CD4-positive, alpha-beta T cell treated with Interleukin-6 for 4 hours (primary cell): Measurements from ENCODE around the gene TMBIM4.
"Not testable (repeated sequence)": the region's sequence is repeated elsewhere in the genome, so short reads cannot be mapped to it uniquely, and the experiment has no call there.

Experiments
- DNase-seq: peaks from one replicate; pipeline ENCODE4 v3.0.0-alpha.2; 2020; ENCODE audit warnings: mixed read lengths

TMBIM4 gene

DNA sequence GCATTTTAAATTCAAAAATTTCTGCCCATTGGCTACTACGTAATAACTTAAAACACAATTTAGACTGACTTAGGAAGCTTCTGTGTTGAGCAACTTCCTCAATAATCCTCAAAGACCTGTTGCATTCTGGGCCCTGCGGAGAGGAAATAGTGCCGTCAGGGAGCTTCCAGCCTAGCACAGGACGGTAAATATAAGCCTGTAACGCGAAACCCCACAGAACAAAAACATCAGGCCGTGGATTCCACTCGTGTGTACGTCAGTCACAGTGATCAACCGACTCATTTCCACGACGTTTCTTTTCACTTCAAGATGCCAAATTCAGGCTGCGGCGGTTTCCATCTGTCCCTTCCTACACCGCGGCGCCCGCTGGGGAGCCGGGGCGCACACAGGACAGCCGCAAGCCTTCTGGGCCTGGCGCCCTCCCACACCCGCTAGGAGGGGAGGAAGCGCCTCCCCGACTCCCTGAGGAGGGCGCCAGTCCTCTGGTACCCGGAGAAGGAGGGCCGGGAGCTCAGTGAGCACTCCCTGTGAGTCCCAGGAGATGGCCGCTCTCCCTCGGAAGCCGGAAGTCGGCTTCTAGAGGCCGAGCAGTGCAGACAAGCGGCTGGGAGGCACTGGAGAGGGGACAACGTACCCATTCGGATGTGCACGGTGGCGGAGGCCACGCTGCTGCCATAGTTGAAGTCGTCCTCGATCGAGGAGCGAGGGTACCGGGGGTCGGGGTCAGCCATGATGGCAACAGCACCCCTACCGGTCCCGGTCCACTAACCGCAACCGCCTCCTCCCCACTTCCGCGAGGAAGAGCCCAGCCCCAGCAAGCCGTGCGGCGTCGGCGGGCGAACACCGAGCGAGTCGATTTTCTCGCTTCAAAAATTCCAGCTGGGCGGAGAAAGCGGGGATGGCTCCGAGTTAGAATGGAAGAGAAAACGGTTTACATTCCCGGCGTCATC is at the start of gene TMBIM4:
TMBIM4 (minus strand) TSS at position 776 of the 950 bp plus-strand sequence; CDS start at position 731, 45 bp downstream.
- DNase-seq = peak; percentile 84

GRCh38 chr12:66217342-66217917 is 47.6 kb upstream of the TMBIM4 start:
- DNase-seq = no peak

GRCh38 chr12:66213011-66213410 is 43.2 kb upstream of the TMBIM4 start:
- not testable (repeated sequence) for DNase-seq

- DNase-seq = not testable (repeated sequence)
Measured at GRCh38 chr12:66211573-66211972, 41.8 kb upstream of the TMBIM4 start.

- DNase-seq = no peak
Measured at GRCh38 chr12:66210840-66211239, 41.0 kb upstream of the TMBIM4 start.

DNA sequence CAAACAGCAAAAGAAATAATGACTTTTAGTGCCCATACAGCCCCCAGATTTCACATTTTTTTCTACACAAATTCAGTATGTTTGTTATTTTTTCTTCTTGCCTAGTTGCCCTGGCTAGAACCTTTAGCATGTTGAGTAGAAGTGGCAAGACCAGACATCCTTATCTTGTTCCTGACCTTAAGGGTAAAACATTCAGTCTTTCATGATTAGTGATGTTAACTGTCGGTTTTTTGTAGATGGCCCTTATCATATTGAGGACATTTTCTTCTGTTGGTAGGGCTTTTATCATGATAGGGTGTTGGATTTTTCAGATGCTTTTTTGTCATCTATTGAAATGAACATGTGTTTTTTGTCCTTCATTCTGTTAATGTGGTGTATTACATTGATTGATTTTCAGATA is 36.3 kb upstream of the TMBIM4 start:
- no peak for DNase-seq

DNA sequence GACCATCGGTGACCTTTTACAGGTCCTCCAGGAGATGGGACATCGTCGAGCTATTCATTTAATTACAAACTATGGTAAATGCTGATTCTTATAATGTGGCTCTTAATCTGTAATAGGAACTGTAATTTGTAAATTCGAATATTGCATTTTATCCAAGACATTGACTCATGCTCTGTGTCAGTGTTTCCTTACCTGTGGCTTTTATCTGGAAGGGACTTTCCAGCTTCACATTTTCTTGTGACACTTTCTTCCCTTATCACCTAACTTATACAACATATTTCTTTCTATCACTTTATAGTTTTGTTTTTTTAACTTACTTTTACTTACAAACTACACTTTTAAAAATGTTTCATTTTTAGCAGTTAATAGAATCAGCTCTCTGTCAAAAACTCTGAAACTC is 34.0 kb upstream of the TMBIM4 start:
- DNase-seq = no peak

DNA sequence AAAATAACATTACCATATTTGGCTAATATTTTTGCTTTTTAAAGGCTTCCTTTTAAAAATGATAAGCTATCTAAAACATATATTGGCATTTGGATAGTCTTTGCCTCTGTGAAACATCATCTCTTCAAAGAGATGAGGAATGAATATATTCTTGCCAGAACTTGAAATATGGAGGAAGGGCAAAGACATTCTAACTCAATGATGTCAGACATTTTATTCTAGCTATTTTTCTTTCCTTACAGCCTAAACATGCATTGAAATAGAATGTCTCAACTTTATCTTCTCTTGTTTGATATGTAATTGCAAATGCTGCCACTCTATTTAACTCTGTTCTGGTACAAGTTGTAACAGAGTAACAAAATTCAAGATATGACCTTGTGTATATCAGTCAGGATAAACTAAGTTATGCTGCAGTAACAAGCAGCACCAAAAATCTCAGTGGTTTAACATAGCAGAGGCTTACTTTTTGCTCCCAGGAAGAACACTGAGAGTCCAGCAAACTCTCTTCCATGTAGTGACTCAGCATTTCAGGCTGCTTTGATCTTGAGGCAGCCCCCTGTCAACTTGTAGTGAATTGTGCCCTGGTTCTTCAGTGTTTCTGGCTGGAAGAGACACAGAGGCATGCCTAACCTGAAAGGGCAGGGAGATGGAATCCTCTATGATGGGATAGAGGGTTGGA is 30.2 kb upstream of the TMBIM4 start:
- DNase-seq = no peak

- no peak for DNase-seq
Measured at GRCh38 chr12:66199141-66199540, 29.3 kb upstream of the TMBIM4 start.

DNA sequence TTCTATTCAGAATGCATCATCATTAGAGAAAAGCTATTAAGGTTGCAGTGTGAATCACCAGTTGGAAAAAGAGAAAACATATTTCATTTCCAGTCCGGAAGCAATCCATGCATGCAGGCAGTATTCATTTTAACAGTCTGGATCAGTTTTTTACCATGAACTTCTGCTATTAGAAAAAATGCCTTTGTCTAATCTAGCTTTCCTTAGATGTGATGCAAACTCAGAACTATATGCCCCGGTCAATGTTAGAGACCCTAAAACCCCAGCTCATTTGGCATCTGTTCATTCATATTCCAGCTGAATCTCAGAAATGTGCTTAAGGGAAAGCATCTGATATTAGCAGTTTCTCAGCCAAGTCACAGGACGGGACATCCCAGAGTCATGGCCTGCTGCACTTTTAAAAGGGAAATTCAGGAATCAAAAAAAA is 27.7 kb upstream of the TMBIM4 start:
- no peak for DNase-seq

DNA sequence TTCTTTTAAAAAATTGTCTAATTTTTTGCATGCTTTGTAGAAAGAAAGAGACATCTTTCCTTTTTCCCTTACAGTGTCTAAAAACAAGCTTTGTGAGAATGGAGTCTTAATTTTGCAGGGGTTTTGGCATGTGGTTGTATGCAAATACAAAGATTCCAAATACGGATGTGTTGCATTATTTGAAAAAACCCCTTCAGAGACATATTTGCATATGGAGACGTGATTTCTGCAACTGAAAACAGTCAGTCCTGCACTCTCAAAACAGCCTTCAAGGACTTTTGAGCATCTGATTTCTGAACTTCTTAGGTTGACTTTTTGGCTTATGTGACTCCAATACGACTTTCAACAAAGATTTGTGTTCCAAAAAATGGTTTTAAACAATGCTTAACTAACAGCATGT is 27.0 kb upstream of the TMBIM4 start:
- no peak for DNase-seq

GRCh38 chr12:66195242-66195641 is 25.4 kb upstream of the TMBIM4 start:
- no peak for DNase-seq

DNA sequence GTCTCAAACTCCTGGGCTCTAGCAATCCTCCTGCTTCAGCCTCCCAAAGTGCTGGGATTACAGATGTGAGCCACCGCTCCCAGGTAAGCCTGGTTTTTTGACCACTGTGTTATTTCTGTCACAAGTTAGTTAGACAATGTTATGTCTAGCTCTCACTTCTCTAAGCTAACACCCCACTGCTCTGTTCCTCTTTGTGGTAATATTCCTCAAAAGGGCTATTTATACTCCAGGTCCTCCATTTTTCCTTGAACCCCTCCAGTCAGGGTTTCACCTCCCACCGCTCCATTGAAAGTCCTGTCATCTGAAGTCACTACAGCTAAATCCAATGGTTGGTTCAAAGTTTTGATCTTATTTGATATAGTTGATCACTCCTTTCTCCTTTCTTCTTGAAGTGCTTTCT is 24.3 kb upstream of the TMBIM4 start:
- no peak for DNase-seq

- no peak for DNase-seq
Measured at GRCh38 chr12:66191547-66192126, 21.8 kb upstream of the TMBIM4 start.

DNA sequence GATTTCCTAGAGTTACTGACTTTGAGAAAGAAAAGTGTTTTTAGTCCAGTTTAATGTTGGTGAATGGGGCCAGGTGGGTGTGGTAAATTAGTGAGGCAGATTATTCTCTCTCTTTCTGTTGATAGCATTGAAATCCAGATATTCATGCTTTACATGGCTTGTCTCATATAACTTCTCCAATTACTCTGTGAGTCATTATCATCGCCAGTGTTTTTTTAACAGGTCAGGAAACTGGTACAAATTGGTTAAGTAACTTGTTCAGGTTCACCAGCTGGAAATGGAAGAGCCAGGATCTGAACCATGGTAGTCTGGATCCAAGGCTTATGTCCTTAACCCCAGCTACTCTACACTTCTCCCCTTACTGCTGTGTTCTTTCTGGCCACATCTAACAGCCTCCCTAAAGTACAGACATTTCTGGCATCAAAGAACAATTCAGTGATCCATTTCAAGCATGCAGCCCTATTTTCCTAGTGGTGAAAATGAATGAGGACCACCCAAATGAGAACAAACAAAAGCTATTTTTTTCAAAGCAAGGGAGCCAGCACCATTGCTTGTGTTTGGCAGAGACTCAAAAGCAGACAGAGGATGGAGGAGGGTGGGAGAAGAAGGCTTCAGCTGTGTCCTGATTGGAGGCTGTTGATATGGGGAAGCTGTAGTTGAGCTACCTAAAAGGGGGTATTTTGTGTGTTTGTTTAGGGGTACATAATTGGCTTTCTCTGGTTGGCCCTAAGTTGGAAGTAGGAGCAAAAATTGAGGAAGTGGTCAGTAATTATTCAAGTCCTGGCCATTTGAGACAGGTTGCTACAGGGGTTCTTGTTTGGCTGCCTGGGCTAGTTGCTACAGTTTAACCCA is 20.9 kb upstream of the TMBIM4 start:
- DNase-seq = no peak

DNA sequence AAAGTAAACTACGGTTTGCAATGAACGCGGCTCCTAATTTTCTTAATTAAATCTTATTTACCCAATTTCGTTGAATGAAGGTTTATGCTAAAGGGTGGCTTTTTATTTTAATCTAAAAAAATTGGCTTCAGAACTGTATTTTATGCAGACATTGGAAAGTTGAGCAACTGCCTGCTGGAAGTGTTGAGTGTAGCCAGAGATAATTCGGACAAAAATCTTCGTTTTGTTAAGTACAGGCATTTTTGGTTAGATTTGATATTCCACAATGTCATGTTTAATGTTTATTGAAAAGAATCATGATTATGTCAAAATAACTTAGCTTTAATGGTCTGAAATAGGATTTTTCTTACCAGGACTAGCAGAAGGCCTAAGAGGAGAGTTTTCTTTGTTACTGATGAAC is 20.1 kb upstream of the TMBIM4 start:
- no peak for DNase-seq

- no peak for DNase-seq
Measured at GRCh38 chr12:66189486-66189843, 19.7 kb upstream of the TMBIM4 start.

- DNase-seq = peak; percentile 32
Measured at GRCh38 chr12:66188584-66189485, 19.0 kb upstream of the TMBIM4 start, which contains the start of gene IRAK3. Gene IRAK3 (plus strand): TSS chr12:66189214. CDS start chr12:66189300, 86 bp downstream.

- DNase-seq = no peak
Measured at GRCh38 chr12:66187821-66188220, 18.0 kb upstream of the TMBIM4 start.

DNA sequence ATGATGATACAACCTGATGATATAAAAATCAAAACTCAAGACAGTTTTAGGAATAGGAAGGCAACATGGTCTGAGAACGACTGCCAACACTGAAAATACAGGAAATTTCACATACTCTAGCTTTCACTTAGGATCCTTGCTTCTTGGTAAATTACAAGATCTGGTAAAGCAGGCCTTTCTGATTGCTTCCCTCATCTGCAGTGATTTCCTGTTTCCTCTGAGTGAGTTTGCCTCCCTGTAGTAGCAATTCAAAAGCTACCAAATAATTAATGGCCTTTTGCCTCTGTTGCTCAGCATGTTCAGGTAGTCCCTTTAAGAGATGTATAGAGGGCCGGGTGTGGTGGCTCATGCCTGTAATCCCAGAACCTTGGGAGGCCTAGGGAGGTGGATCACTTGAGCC is 17.2 kb upstream of the TMBIM4 start:
- no peak for DNase-seq

GRCh38 chr12:66184822-66185221 is 15.0 kb upstream of the TMBIM4 start:
- not testable (repeated sequence) for DNase-seq
